ENCODE measurements around the gene POU3F2.

Gene POU3F2

GRCh38 chr6:98839781-98840361 is 5.5 kb downstream of the POU3F2 start:
- H3K4me3 ChIP-seq (ENCODE audit: low read depth, low read length): no peak overlapping the region

GRCh38 chr6:98840385-98840784 is 6.0 kb downstream of the POU3F2 start:
- peaks cover 2% of the 10 kb centered on the region for H3K4me1 ChIP-seq
- H3K27ac ChIP-seq: no peak overlapping the region
- TF ChIP-seq CTCF (IDR thresholded peaks at IDR 0.05): no peak
- no peak overlapping the region for H3K9ac ChIP-seq
- no peaks in the 10 kb centered on the region for H3K79me2 ChIP-seq
- H3K36me3 ChIP-seq (ENCODE audit: control insufficient read depth, insufficient read depth, low read length): no peaks in the 10 kb centered on the region
- no peak overlapping the region for H3K4me3 ChIP-seq (ENCODE audit: low read depth, low read length)
- no peak overlapping the region for H2AFZ ChIP-seq
- H3K4me2 ChIP-seq (ENCODE audit: low read length): no peak overlapping the region
- peaks cover 24% of the 10 kb centered on the region for H3K27me3 ChIP-seq (ENCODE audit: control insufficient read depth, insufficient read depth, low read length)
- no peaks in the 10 kb centered on the region for H3K9me3 ChIP-seq (ENCODE audit: control insufficient read depth, low read length)

More at GRCh38 chr6:98839781-98840361, 5.5 kb downstream of the POU3F2 start:
- TF ChIP-seq CTCF (IDR thresholded peaks at IDR 0.05): no peak
- H3K4me1 ChIP-seq: peaks cover 2% of the 10 kb centered on the region
- H3K36me3 ChIP-seq (ENCODE audit: control insufficient read depth, insufficient read depth, low read length): no peaks in the 10 kb centered on the region
- H3K27ac ChIP-seq: no peak overlapping the region
- H3K79me2 ChIP-seq: no peaks in the 10 kb centered on the region
- peaks cover 24% of the 10 kb centered on the region for H3K27me3 ChIP-seq (ENCODE audit: control insufficient read depth, insufficient read depth, low read length)
- no peak overlapping the region for H3K9ac ChIP-seq
- H2AFZ ChIP-seq: no peak overlapping the region
- H3K4me2 ChIP-seq (ENCODE audit: low read length): no peak overlapping the region
- no peaks in the 10 kb centered on the region for H3K9me3 ChIP-seq (ENCODE audit: control insufficient read depth, low read length)

- H3K79me2 ChIP-seq: no peaks in the 10 kb centered on the region
- H3K4me3 ChIP-seq (ENCODE audit: low read depth, low read length): no peak overlapping the region
- no peak overlapping the region for H2AFZ ChIP-seq
- H3K36me3 ChIP-seq (ENCODE audit: control insufficient read depth, insufficient read depth, low read length): no peaks in the 10 kb centered on the region
- H3K9me3 ChIP-seq (ENCODE audit: control insufficient read depth, low read length): no peaks in the 10 kb centered on the region
- no peak for TF ChIP-seq CTCF (IDR thresholded peaks at IDR 0.05)
- H3K27ac ChIP-seq: no peak overlapping the region
- peaks cover 20% of the 10 kb centered on the region for H3K27me3 ChIP-seq (ENCODE audit: control insufficient read depth, insufficient read depth, low read length)
- H3K4me1 ChIP-seq: no peaks in the 10 kb centered on the region
- H3K9ac ChIP-seq: no peak overlapping the region
- no peak overlapping the region for H3K4me2 ChIP-seq (ENCODE audit: low read length)
These were observed 6.7 kb downstream of the POU3F2 start for GRCh38 chr6:98840996-98841513.

- Histone ChIP-seq H3K4me2 (ENCODE audit: low read length) (no peak overlapping the region), H3K36me3 (ENCODE audit: control insufficient read depth, insufficient read depth, low read length) (no peaks in the 10 kb centered on the region), H2AFZ (no peak overlapping the region), H3K27me3 (ENCODE audit: control insufficient read depth, insufficient read depth, low read length) (peaks cover 18% of the 10 kb centered on the region), H3K4me1 (no peaks in the 10 kb centered on the region), H3K9ac (no peak overlapping the region), H3K4me3 (ENCODE audit: low read depth, low read length) (no peak overlapping the region), H3K27ac (no peak overlapping the region), H3K9me3 (ENCODE audit: control insufficient read depth, low read length) (no peaks in the 10 kb centered on the region), H3K79me2 (no peaks in the 10 kb centered on the region)
- no peak for TF ChIP-seq CTCF (IDR thresholded peaks at IDR 0.05)
These were observed 7.4 kb downstream of the POU3F2 start for GRCh38 chr6:98841621-98842341.

Data from parathyroid adenoma (tissue), 2 donors.